GM19035 (cell line): ENCODE results near the gene CAGE1.
"Not testable (repeated sequence)": the region's sequence is repeated elsewhere in the genome, so short reads cannot be mapped to it uniquely, and the experiment has no call there.

Experiments used
- ATAC-seq: cut with Tn5 transposase; IDR thresholded peaks from one replicate; pipeline ENCODE4 v1.9.1; 2021; ENCODE audit not compliant: unreplicated experiment

CAGE1 gene

GRCh38 chr6:7410851-7411250 is 21.3 kb upstream of the CAGE1 start:
- ATAC-seq: no peak

GRCh38 chr6:7409740-7410139 is 20.2 kb upstream of the CAGE1 start:
- ATAC-seq: no peak

GRCh38 chr6:7406743-7407142 is 17.2 kb upstream of the CAGE1 start:
- ATAC-seq: no peak

- no peak for ATAC-seq
These were observed 15.0 kb upstream of the CAGE1 start for GRCh38 chr6:7404546-7404945.

GRCh38 chr6:7402716-7403115 is 13.2 kb upstream of the CAGE1 start:
- no peak for ATAC-seq

GRCh38 chr6:7401075-7401474 is 11.5 kb upstream of the CAGE1 start:
- no peak for ATAC-seq

- ATAC-seq: no peak
These were observed 2.9 kb upstream of the CAGE1 start for GRCh38 chr6:7392402-7392801.

- ATAC-seq: no peak
These were observed 1.6 kb upstream of the CAGE1 start for GRCh38 chr6:7391151-7391550.

GRCh38 chr6:7390226-7390878 is 810 bp upstream of the CAGE1 start:
- peak; percentile 5 for ATAC-seq

- ATAC-seq: no peak
These were observed 436 bp downstream of the CAGE1 start for GRCh38 chr6:7389162-7389450.

- no peak for ATAC-seq
These were observed 8.4 kb downstream of the CAGE1 start for GRCh38 chr6:7381092-7381491.

GRCh38 chr6:7378740-7379139 is 10.8 kb downstream of the CAGE1 start:
- ATAC-seq: no peak

GRCh38 chr6:7377961-7378360 is 11.6 kb downstream of the CAGE1 start:
- no peak for ATAC-seq

- no peak for ATAC-seq
These were observed 15.8 kb downstream of the CAGE1 start for GRCh38 chr6:7373739-7374138.

- ATAC-seq: no peak
These were observed 22.1 kb downstream of the CAGE1 start for GRCh38 chr6:7367408-7367807.

- not testable (repeated sequence) for ATAC-seq
These were observed 37.6 kb downstream of the CAGE1 start for GRCh38 chr6:7351916-7352315.

GRCh38 chr6:7350591-7350990 is 39.0 kb downstream of the CAGE1 start:
- not testable (repeated sequence) for ATAC-seq

- not testable (repeated sequence) for ATAC-seq
These were observed 42.0 kb downstream of the CAGE1 start for GRCh38 chr6:7347551-7347997.

GRCh38 chr6:7344773-7345450 is 44.6 kb downstream of the CAGE1 start:
- not testable (repeated sequence) for ATAC-seq

GRCh38 chr6:7343546-7344475 is 45.7 kb downstream of the CAGE1 start:
- no peak for ATAC-seq

GRCh38 chr6:7341989-7342742 is 47.4 kb downstream of the CAGE1 start:
- no peak for ATAC-seq
